Suprapubic skin (tissue), 3 donors: ENCODE data around the gene SMC4.

ENCODE experiments used
- CTCF ChIP-seq, 2 donors: fragments of 200-600 bp in 1 of 2; fragments of 450-650 bp in 1 of 2; sonication (generic) in 1 of 2; IDR thresholded peaks; one replicate each; pipeline ENCODE4 v1.5.1; 2016 to 2019; ENCODE audit warnings: antibody characterized with exemption in 2 of 2, mild to moderate bottlenecking in 1 of 2, moderate library complexity in 1 of 2
- POLR2A ChIP-seq, 2 donors: fragments of 450-650 bp; IDR thresholded peaks; one replicate each; pipeline ENCODE4 v1.6.1; 2017; ENCODE audit warnings: antibody characterized with exemption in 2 of 2, mild to moderate bottlenecking in 2 of 2, moderate library complexity in 2 of 2

- TF ChIP-seq CTCF (IDR thresholded peaks at IDR 0.05) (no peak), POLR2A (IDR thresholded peaks at IDR 0.05) (no peak)
Measured at GRCh38 chr3:160378331-160379109, 20.9 kb upstream of the SMC4 start.
